ENCODE measurements around the gene AFAP1L2.
"Not testable (repeated sequence)": the region's sequence is repeated elsewhere in the genome, so short reads cannot be mapped to it uniquely, and the experiment has no call there.

The AFAP1L2 gene

DNA sequence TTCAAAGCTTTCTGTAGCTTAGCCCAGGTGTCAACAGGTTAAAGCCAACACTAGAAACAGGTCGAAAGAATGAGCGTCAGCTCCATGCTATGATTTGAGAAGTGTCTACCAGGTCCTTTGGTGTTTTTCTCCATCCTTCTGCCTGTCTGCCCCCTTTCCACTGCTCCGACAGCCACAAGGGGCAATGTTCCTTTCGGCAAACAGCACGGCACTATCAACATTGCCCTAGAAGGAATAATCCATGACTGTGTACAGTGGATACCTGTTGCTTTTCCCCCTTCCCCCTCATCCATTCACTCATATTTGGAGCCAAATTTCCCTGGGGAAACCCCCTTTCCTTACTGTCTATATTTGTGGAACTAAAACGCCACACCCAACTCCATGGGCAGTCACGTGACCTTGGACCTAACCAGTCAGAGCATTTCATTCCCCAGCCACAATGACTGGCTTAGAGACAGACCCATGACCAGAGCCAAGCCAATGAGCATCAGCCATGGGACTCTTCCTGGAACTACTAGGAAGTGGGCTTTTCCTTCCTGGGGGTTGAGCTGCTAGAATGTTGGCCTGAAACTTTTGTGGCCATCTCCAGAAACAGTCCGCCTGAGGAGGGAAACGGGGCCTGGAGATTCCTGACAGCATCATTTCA, 51.5 kb downstream of the AFAP1L2 start:
- H3K9me3 ChIP-seq (ENCODE audit: control insufficient read depth in 1 of 2, low read length in 2 of 2), result no peaks in the 10 kb centered on the region

DNA sequence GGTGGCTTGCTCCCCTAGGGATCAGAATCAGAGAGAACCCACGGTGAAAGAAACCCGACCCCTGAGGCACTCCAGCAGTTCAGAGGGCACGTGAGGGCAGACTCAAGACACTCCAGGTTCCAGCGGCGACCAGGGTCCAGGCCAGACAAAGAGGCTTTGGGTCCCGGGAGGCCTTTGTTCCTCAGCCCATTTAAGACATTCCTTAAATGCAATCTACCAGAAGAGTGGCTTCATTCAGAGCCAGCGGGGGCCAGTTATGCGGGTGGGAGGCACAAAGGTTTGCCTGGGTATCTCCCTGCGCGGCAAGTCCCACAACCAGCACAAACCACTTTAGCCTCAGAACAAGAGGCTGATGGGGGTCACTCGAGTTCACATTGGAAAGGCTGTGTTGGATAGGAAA, 53.6 kb downstream of the AFAP1L2 start:
- no peak overlapping the region for H3K4me3 ChIP-seq (ENCODE audit: low read depth in 1 of 2, low read length in 2 of 2)
- H3K36me3 ChIP-seq (ENCODE audit: control insufficient read depth in 1 of 2, insufficient read depth in 2 of 2, low read length in 2 of 2), result no peaks in the 10 kb centered on the region
- no peak overlapping the region for H3K27ac ChIP-seq (ENCODE audit: low read depth, low read length)
- no peaks in the 10 kb centered on the region for H3K9me3 ChIP-seq (ENCODE audit: control insufficient read depth in 1 of 2, low read length in 2 of 2)
- H3K9ac ChIP-seq (ENCODE audit: low read depth in 1 of 2, low read length in 2 of 2), result no peak overlapping the region
- H3K27me3 ChIP-seq (ENCODE audit: control insufficient read depth in 1 of 2, insufficient read depth in 2 of 2, low read length in 2 of 2), result no peaks in the 10 kb centered on the region
- H3K4me1 ChIP-seq (ENCODE audit: control insufficient read depth in 1 of 2, insufficient read depth in 2 of 2, low read length in 2 of 2), result peaks cover 0 to 10% of the 10 kb centered on the region in 2 donors

More for the DNA sequence above, 51.5 kb downstream of the AFAP1L2 start:
- Histone ChIP-seq H3K27me3 (ENCODE audit: control insufficient read depth in 1 of 2, insufficient read depth in 2 of 2, low read length in 2 of 2) (no peaks in the 10 kb centered on the region), H3K4me3 (ENCODE audit: low read depth in 1 of 2, low read length in 2 of 2) (no peak overlapping the region), H3K27ac (ENCODE audit: low read depth, low read length) (no peak overlapping the region), H3K4me1 (ENCODE audit: control insufficient read depth in 1 of 2, insufficient read depth in 2 of 2, low read length in 2 of 2) (peaks cover 10 to 13% of the 10 kb centered on the region in 2 donors), H3K36me3 (ENCODE audit: control insufficient read depth in 1 of 2, insufficient read depth in 2 of 2, low read length in 2 of 2) (no peaks in the 10 kb centered on the region), H3K9ac (ENCODE audit: low read depth in 1 of 2, low read length in 2 of 2) (no peak overlapping the region)

DNA sequence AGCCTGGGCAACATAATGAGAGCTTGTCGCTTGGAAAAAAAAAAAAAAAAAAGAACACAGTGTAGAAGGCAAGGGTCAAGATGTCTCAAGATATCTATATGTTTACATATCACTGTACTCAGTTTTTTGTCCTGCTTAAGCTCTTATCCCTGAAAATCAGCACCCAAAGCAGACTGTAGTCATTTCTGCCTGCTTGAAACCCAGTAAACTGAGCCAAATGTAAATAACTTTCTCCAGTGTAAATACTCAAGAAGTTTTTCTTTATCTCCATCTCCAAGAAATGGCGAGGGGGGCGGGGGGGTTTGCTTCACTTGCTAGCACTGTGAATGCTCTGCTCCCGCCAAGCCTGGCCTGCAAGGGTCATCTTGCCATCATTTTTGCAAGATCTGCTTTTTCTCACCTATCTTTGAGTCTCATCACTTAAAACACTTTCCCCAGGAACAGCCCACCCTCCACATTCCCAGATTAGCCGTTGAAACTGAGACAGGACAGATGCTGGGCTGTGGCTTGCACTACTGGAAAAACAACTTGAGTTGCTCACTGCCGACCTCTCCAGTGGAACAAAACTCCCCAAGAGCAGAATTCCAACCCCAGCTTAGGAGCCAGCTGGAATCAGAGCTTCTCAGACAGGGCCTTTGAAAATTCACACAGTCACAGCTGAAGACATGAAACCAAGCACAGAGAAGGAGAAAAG, 54.6 kb downstream of the AFAP1L2 start:
- H3K4me3 ChIP-seq (ENCODE audit: low read depth in 1 of 2, low read length in 2 of 2), result no peak overlapping the region
- H3K9ac ChIP-seq (ENCODE audit: low read depth in 1 of 2, low read length in 2 of 2), result no peak overlapping the region
- H3K9me3 ChIP-seq (ENCODE audit: control insufficient read depth in 1 of 2, low read length in 2 of 2), result no peaks in the 10 kb centered on the region
- H3K4me1 ChIP-seq (ENCODE audit: control insufficient read depth in 1 of 2, insufficient read depth in 2 of 2, low read length in 2 of 2), result peaks cover 0 to 10% of the 10 kb centered on the region in 2 donors
- H3K27ac ChIP-seq (ENCODE audit: low read depth, low read length), result no peak overlapping the region
- H3K27me3 ChIP-seq (ENCODE audit: control insufficient read depth in 1 of 2, insufficient read depth in 2 of 2, low read length in 2 of 2), result no peaks in the 10 kb centered on the region
- H3K36me3 ChIP-seq (ENCODE audit: control insufficient read depth in 1 of 2, insufficient read depth in 2 of 2, low read length in 2 of 2), result no peaks in the 10 kb centered on the region

DNA sequence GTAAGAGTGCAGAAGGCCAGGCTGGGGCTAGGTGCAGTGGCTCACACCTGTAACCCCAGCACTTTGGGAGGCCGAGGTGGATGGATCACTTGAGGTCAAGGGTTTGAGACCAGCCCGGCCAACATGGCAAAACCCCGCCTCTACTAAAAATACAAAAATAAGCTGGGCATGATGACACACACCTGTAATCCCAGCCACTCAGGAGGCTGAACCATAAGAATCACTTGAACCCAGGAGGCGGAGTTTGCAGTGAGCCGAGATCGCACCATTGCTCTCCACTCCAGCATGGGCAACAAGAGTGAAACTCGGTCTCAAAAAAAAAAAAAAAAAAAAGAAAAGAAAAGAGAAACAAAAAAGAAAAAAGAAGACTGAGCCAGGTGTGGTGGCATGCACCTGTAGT, 55.2 kb downstream of the AFAP1L2 start:
- peaks cover 0 to 13% of the 10 kb centered on the region in 2 donors for H3K4me1 ChIP-seq (ENCODE audit: control insufficient read depth in 1 of 2, insufficient read depth in 2 of 2, low read length in 2 of 2)
- not testable (repeated sequence) for H3K27ac ChIP-seq (ENCODE audit: low read depth, low read length)

DNA sequence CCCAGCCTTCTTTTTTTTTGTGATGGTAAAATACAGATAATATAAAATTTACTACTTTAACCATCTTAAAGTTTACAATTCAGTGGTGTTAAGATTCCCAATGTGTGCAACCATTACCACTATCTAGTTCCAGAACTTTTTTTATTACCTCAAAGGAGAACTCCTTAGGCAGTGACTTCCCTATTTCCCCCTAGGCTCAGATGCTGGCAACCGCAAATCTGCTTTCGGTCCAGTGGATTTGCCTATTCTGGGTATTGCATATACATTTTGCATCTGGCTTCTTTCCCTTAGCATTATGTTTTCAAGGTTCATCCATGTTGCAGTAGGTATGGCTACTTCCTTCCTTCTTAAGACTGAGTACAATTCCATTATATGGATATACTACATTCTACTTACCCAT, 56.5 kb downstream of the AFAP1L2 start:
- no peaks in the 10 kb centered on the region for H3K9me3 ChIP-seq (ENCODE audit: control insufficient read depth in 1 of 2, low read length in 2 of 2)
- H3K36me3 ChIP-seq (ENCODE audit: control insufficient read depth in 1 of 2, insufficient read depth in 2 of 2, low read length in 2 of 2), result no peaks in the 10 kb centered on the region
- no peak overlapping the region for H3K9ac ChIP-seq (ENCODE audit: low read depth in 1 of 2, low read length in 2 of 2)
- no peaks in the 10 kb centered on the region for H3K27me3 ChIP-seq (ENCODE audit: control insufficient read depth in 1 of 2, insufficient read depth in 2 of 2, low read length in 2 of 2)
- H3K27ac ChIP-seq (ENCODE audit: low read depth, low read length), result no peak overlapping the region
- H3K4me1 ChIP-seq (ENCODE audit: control insufficient read depth in 1 of 2, insufficient read depth in 2 of 2, low read length in 2 of 2), result peaks cover 0 to 21% of the 10 kb centered on the region in 2 donors
- no peak overlapping the region for H3K4me3 ChIP-seq (ENCODE audit: low read depth in 1 of 2, low read length in 2 of 2)

More for the DNA sequence above, 55.2 kb downstream of the AFAP1L2 start:
- not testable (repeated sequence) for H3K4me3 ChIP-seq (ENCODE audit: low read depth in 1 of 2, low read length in 2 of 2); H3K27me3 ChIP-seq (ENCODE audit: control insufficient read depth in 1 of 2, insufficient read depth in 2 of 2, low read length in 2 of 2); H3K9ac ChIP-seq (ENCODE audit: low read depth in 1 of 2, low read length in 2 of 2); H3K9me3 ChIP-seq (ENCODE audit: control insufficient read depth in 1 of 2, low read length in 2 of 2); H3K36me3 ChIP-seq (ENCODE audit: control insufficient read depth in 1 of 2, insufficient read depth in 2 of 2, low read length in 2 of 2)

DNA sequence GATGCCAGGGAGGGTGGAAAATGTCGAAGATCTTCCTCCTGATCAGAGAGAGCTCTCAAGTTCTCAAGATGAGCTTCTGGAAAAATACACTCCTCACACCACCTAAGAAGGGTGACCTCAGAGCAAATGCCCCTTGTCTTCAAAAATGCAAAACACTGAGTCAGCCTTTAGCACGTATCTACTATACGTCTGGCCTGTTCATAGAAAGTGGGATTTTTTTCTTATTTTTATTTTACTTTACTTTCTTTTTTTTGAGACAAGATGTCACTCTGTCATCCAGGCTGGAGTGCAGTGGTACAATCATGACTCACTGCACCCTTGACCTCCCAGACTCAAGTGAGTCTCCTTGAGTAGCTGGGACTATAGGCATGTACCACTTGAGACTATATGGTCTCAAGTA, 57.1 kb downstream of the AFAP1L2 start:
- Histone ChIP-seq H3K9ac (ENCODE audit: low read depth in 1 of 2, low read length in 2 of 2) (no peak overlapping the region), H3K27me3 (ENCODE audit: control insufficient read depth in 1 of 2, insufficient read depth in 2 of 2, low read length in 2 of 2) (no peaks in the 10 kb centered on the region), H3K4me3 (ENCODE audit: low read depth in 1 of 2, low read length in 2 of 2) (no peak overlapping the region), H3K36me3 (ENCODE audit: control insufficient read depth in 1 of 2, insufficient read depth in 2 of 2, low read length in 2 of 2) (no peaks in the 10 kb centered on the region), H3K4me1 (ENCODE audit: control insufficient read depth in 1 of 2, insufficient read depth in 2 of 2, low read length in 2 of 2) (peaks cover 0 to 21% of the 10 kb centered on the region in 2 donors), H3K9me3 (ENCODE audit: control insufficient read depth in 1 of 2, low read length in 2 of 2) (no peaks in the 10 kb centered on the region), H3K27ac (ENCODE audit: low read depth, low read length) (no peak overlapping the region)

DNA sequence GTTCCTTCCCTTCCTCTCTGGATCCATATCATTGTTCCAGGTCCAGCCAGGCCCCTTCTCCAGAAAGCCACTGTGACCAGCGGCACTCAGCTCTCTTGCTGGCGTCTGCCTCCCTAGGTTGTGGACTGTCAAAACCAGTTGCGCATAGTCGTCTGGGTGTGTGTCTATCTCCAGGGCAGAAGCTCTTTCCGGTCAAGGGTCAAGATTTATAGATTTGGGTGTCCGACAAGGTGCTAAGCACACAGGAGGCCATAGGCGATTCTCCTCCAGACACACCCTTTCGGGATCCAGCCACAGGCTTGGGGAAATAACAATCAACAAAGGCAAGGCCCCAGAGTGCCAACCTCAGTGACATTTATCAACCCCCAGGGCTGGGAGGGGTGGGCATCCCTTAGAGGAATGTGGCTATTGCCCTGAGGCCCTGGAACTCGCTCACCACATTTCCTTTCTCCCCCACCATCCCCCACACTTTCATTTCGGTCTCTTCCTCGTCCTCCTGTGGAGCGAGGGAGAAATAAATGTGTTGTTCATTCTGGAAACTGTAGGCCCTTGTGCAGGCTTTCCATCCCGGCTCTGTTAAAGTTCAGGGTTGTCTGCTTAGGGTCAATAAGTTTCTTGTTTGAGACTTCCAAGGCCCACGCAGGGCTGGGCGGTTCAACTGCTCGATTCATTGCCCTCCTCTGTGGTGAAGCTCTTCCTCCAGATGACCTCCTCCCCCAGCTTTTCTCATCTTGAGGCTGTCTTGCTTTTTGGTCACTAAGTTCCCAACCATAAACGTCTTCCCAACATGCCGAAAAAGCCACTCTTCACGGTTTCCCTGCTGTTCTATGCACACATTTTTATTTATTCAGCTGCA, 57.9 kb downstream of the AFAP1L2 start:
- H3K27ac ChIP-seq (ENCODE audit: low read depth, low read length), result no peak overlapping the region
- no peaks in the 10 kb centered on the region for H3K36me3 ChIP-seq (ENCODE audit: control insufficient read depth in 1 of 2, insufficient read depth in 2 of 2, low read length in 2 of 2)
- H3K4me1 ChIP-seq (ENCODE audit: control insufficient read depth in 1 of 2, insufficient read depth in 2 of 2, low read length in 2 of 2), result peaks cover 0 to 21% of the 10 kb centered on the region in 2 donors
- no peak overlapping the region for H3K4me3 ChIP-seq (ENCODE audit: low read depth in 1 of 2, low read length in 2 of 2)
- no peaks in the 10 kb centered on the region for H3K27me3 ChIP-seq (ENCODE audit: control insufficient read depth in 1 of 2, insufficient read depth in 2 of 2, low read length in 2 of 2)
- no peak overlapping the region for H3K9ac ChIP-seq (ENCODE audit: low read depth in 1 of 2, low read length in 2 of 2)
- H3K9me3 ChIP-seq (ENCODE audit: control insufficient read depth in 1 of 2, low read length in 2 of 2), result no peaks in the 10 kb centered on the region

DNA sequence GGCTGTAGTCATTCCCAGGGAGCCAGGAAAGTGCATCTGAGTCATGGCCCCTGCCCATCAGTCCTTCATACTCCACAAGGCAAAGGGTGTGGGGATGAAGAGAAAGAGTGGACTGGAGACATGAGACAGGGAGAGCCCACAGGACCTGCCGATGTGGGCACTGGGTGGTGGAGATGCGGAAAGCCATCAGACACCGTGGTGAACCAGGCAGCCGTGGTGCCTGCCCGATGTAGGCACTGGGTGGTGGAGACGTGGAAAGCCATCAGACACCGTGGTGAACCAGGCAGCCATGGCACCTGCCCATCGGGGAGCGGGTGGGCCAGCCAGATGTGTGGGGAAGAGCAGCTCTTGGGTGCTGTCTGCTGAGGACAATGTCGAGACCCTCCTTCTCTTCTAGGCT, 58.6 kb downstream of the AFAP1L2 start:
- H3K4me1 ChIP-seq (ENCODE audit: control insufficient read depth in 1 of 2, insufficient read depth in 2 of 2, low read length in 2 of 2), result peaks cover 0 to 18% of the 10 kb centered on the region in 2 donors
- no peak overlapping the region for H3K27ac ChIP-seq (ENCODE audit: low read depth, low read length)
- H3K27me3 ChIP-seq (ENCODE audit: control insufficient read depth in 1 of 2, insufficient read depth in 2 of 2, low read length in 2 of 2), result no peaks in the 10 kb centered on the region
- no peak overlapping the region for H3K9ac ChIP-seq (ENCODE audit: low read depth in 1 of 2, low read length in 2 of 2)
- H3K9me3 ChIP-seq (ENCODE audit: control insufficient read depth in 1 of 2, low read length in 2 of 2), result no peaks in the 10 kb centered on the region
- no peak overlapping the region for H3K4me3 ChIP-seq (ENCODE audit: low read depth in 1 of 2, low read length in 2 of 2)
- H3K36me3 ChIP-seq (ENCODE audit: control insufficient read depth in 1 of 2, insufficient read depth in 2 of 2, low read length in 2 of 2), result no peaks in the 10 kb centered on the region

DNA sequence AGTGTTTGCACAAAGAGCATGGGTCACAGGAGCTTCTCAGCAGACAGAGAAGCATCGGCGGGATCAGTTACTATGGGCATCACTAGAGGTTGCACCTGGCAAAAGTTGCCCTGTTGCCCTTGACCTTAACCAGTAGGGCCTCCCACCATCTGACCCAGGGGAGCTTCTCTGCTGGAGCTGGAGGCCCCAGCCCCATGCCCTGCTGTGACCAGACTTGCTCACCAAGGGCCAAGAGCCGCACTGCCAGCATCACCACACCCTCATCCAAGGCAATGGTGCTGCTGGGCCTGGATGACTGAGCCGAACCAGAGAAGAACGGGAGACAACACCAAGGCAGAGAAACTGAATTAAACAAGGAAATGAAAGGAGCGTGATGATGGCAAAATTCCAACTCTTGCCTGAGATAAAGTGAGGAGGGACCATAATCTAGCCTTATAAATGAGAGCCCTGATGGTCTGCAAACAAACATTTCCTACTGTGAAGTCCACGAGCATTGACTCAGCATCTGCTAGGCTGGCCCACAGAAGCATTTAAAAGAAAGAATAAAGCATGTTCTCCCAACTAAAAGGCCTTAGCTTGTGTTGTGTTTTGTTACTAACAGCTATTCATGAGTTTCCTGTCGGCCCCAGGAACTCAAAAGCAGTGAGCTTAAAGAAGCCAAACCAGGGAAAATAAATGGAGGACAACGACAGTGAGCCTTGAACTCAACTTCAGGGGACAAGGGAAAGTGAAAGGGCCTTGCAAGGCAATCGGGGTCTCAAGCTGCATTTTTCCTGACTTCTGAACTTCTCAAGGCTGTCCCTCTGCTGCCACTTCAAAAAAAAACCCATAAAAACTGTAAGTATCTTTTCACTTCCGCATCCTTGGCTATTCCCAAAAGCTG, 60.4 kb downstream of the AFAP1L2 start:
- Histone ChIP-seq H3K9me3 (ENCODE audit: control insufficient read depth in 1 of 2, low read length in 2 of 2) (no peaks in the 10 kb centered on the region), H3K27ac (ENCODE audit: low read depth, low read length) (no peak overlapping the region), H3K9ac (ENCODE audit: low read depth in 1 of 2, low read length in 2 of 2) (no peak overlapping the region), H3K27me3 (ENCODE audit: control insufficient read depth in 1 of 2, insufficient read depth in 2 of 2, low read length in 2 of 2) (no peaks in the 10 kb centered on the region), H3K36me3 (ENCODE audit: control insufficient read depth in 1 of 2, insufficient read depth in 2 of 2, low read length in 2 of 2) (no peaks in the 10 kb centered on the region), H3K4me3 (ENCODE audit: low read depth in 1 of 2, low read length in 2 of 2) (no peak overlapping the region), H3K4me1 (ENCODE audit: control insufficient read depth in 1 of 2, insufficient read depth in 2 of 2, low read length in 2 of 2) (peaks cover 0 to 11% of the 10 kb centered on the region in 2 donors)
